ENCODE results near the gene CLASP1. TPM values are rescaled to one million over a fixed set of nuclear protein-coding genes. Genes with fewer than 3 reads are reported as not detected.
"Not testable (repeated sequence)": the region's sequence is repeated elsewhere in the genome, so short reads cannot be mapped to it uniquely, and the experiment has no call there.

CLASP1 gene
- total RNA-seq, 2 experiments from 2014 or later: 58.0 to 58.5 TPM

GRCh38 chr2:121377646-121378045 is 271.6 kb downstream of the CLASP1 start:
- ChIA-PET CTCF (no interaction called here), POLR2A (no interaction called here)
- Histone ChIP-seq H3K4me3 (ENCODE audit: low read length) (no peak overlapping the region), H3K9me3 (ENCODE audit: control insufficient read depth in 1 of 2, insufficient read depth in 1 of 2, low read length in 2 of 2) (no peaks in the 10 kb centered on the region), H3K27me3 (ENCODE audit: control insufficient read depth in 1 of 2, insufficient read depth in 2 of 2, low read length in 2 of 2) (no peaks in the 10 kb centered on the region), H3K36me3 (ENCODE audit: insufficient read depth, low read length) (peaks cover 79% of the 10 kb centered on the region), H3K4me1 (ENCODE audit: insufficient read depth, low read length) (no peaks in the 10 kb centered on the region), H3K27ac (ENCODE audit: low read depth in 1 of 2, low read length in 2 of 2) (no peak overlapping the region)
- Mint-ChIP-seq H3K27ac (no peak overlapping the region), H3K27me3 (no peaks in the 10 kb centered on the region), H3K9me3 (no peaks in the 10 kb centered on the region), H3K4me1 (ENCODE audit: low read depth) (no peaks in the 10 kb centered on the region), H3K4me3 (no peak overlapping the region), H3K36me3 (ENCODE audit: low read depth) (peaks cover 98% of the 10 kb centered on the region)
- TF ChIP-seq CTCF (IDR thresholded peaks at IDR 0.05): no peak
- intact Hi-C loops (cut with DNase I, micrococcal nuclease): no loop called here
- DNase-seq (no peak), ATAC-seq (ENCODE audit: poor library complexity) (no peak)

DNA sequence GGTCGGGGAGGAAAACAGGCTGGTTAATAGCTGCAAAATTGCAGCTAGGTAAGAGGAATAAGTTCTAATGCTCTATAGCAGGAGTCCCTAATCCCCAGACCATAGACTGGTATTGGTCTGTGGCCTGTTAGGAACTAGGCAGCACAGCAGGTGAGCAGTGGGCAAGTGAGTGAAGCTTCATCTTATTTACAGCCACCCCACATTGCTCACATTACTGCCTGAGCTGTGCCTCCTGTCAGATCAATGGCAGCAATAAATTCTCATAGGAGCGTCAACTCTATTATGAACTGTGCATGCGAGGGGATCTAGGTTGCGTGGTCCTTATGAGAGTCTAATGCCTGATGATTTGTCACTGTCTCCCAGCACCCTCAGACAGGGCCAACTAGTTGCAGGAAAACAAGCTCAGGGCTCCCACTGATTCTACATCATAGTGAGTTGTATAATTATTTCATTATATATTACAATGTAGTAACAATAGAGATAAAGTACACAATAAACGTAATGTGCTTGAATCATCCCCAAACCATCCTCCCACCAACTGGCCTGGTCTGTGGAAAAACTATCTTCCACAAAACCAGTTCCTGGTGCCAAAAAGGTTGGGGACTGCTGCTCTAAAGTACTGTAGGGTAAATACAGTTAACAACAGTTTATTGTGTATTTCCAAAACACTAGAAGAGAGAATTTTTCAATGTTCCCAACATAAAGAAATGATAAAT is 272.6 kb downstream of the CLASP1 start:
- intact Hi-C loops (cut with DNase I, micrococcal nuclease): no loop called here
- no peaks in the 10 kb centered on the region for H3K27me3 ChIP-seq (ENCODE audit: control insufficient read depth in 1 of 2, insufficient read depth in 2 of 2, low read length in 2 of 2)
- Mint-ChIP-seq H3K27ac (no peak overlapping the region), H3K4me1 (ENCODE audit: low read depth) (no peaks in the 10 kb centered on the region), H3K4me3 (no peak overlapping the region), H3K27me3 (no peaks in the 10 kb centered on the region), H3K36me3 (ENCODE audit: low read depth) (peaks cover 98% of the 10 kb centered on the region), H3K9me3 (no peaks in the 10 kb centered on the region)
- no peak overlapping the region for H3K4me3 ChIP-seq (ENCODE audit: low read length)
- H3K4me1 ChIP-seq (ENCODE audit: insufficient read depth, low read length): no peaks in the 10 kb centered on the region
- H3K36me3 ChIP-seq (ENCODE audit: insufficient read depth, low read length): peaks cover 75% of the 10 kb centered on the region
- POLR2A ChIA-PET: no interaction called here
- no peak overlapping the region for H3K27ac ChIP-seq (ENCODE audit: low read depth in 1 of 2, low read length in 2 of 2)
- no peak for TF ChIP-seq CTCF (IDR thresholded peaks at IDR 0.05)
- CTCF ChIA-PET: no interaction called here
- DNase-seq (no peak), ATAC-seq (ENCODE audit: poor library complexity) (no peak)
- H3K9me3 ChIP-seq (ENCODE audit: control insufficient read depth in 1 of 2, insufficient read depth in 1 of 2, low read length in 2 of 2): no peaks in the 10 kb centered on the region

- no peak for TF ChIP-seq CTCF (IDR thresholded peaks at IDR 0.05)
- POLR2A ChIA-PET: no interaction called here
- Histone ChIP-seq H3K4me3 (ENCODE audit: low read length) (no peak overlapping the region), H3K4me1 (ENCODE audit: insufficient read depth, low read length) (no peaks in the 10 kb centered on the region), H3K36me3 (ENCODE audit: insufficient read depth, low read length) (peaks cover 68% of the 10 kb centered on the region), H3K27me3 (ENCODE audit: control insufficient read depth in 1 of 2, insufficient read depth in 2 of 2, low read length in 2 of 2) (no peaks in the 10 kb centered on the region), H3K27ac (ENCODE audit: low read depth in 1 of 2, low read length in 2 of 2) (no peak overlapping the region), H3K9me3 (ENCODE audit: control insufficient read depth in 1 of 2, insufficient read depth in 1 of 2, low read length in 2 of 2) (no peaks in the 10 kb centered on the region)
- H3K4me3 Mint-ChIP-seq: no peak overlapping the region
- intact Hi-C loops (cut with DNase I, micrococcal nuclease): no loop called here
- CTCF ChIA-PET: no interaction called here
- H3K4me1 Mint-ChIP-seq (ENCODE audit: low read depth): no peaks in the 10 kb centered on the region
- no peaks in the 10 kb centered on the region for H3K27me3 Mint-ChIP-seq
- no peak overlapping the region for H3K27ac Mint-ChIP-seq
- DNase-seq (no peak), ATAC-seq (ENCODE audit: poor library complexity) (no peak)
- no peaks in the 10 kb centered on the region for H3K9me3 Mint-ChIP-seq
- H3K36me3 Mint-ChIP-seq (ENCODE audit: low read depth): peaks cover 95% of the 10 kb centered on the region
These were observed 273.6 kb downstream of the CLASP1 start for GRCh38 chr2:121375621-121376159.

- H3K4me1 ChIP-seq (ENCODE audit: insufficient read depth, low read length); H3K27me3 Mint-ChIP-seq; H3K4me3 ChIP-seq (ENCODE audit: low read length); DNase-seq; ATAC-seq (ENCODE audit: poor library complexity); H3K9me3 Mint-ChIP-seq; H3K27me3 ChIP-seq (ENCODE audit: control insufficient read depth in 1 of 2, insufficient read depth in 2 of 2, low read length in 2 of 2); H3K4me3 Mint-ChIP-seq; H3K9me3 ChIP-seq (ENCODE audit: control insufficient read depth in 1 of 2, insufficient read depth in 1 of 2, low read length in 2 of 2); H3K27ac Mint-ChIP-seq; H3K27ac ChIP-seq (ENCODE audit: low read depth in 1 of 2, low read length in 2 of 2); intact Hi-C loops (cut with DNase I, micrococcal nuclease); POLR2A ChIA-PET; H3K4me1 Mint-ChIP-seq (ENCODE audit: low read depth): not testable (repeated sequence)
- H3K36me3 Mint-ChIP-seq (ENCODE audit: low read depth): peaks cover 94% of the 10 kb centered on the region
- CTCF ChIA-PET: interaction anchor here (0.7 kb wide), 1 partner anchor 21 kb away, joined by 3 read pairs; no protein-coding TSS in a partner anchor
- peaks cover 56% of the 10 kb centered on the region for H3K36me3 ChIP-seq (ENCODE audit: insufficient read depth, low read length)
These were observed 274.7 kb downstream of the CLASP1 start for GRCh38 chr2:121374412-121375075.

Data from CD4-positive, alpha-beta T cell (primary cell).